AG04450 (cell line): ENCODE results near the gene SCUBE3. TPM values are rescaled to one million over a fixed set of nuclear protein-coding genes. Genes with fewer than 3 reads are reported as not detected.

ENCODE experiments used
- CTCF ChIA-PET: fragments of 300-600, 350-600 bp; formaldehyde crosslinking; extraction: SDS; loops from one replicate; lab custom pipeline; 2022; ENCODE audit warnings: antibody characterized with exemption, inconsistent platforms; lab: Charles Lee
- POLR2A ChIA-PET: fragments of 350-600 bp; formaldehyde crosslinking; extraction: SDS; loops from one replicate; lab custom pipeline; 2021; ENCODE audit warnings: antibody characterized with exemption, inconsistent platforms; lab: Yijun Ruan, JAX
- DNase-seq: peaks from one replicate; pipeline ENCODE4 v3.0.0-alpha.2; 2011; ENCODE audit warnings: low read depth, low spot score
- H3K27ac ChIP-seq: one replicate; pipeline ENCODE4 v1.5.1; 2012; ENCODE audit warnings: low read depth, low read length, control low read depth
- H3K27me3 ChIP-seq: one replicate; pipeline ENCODE4 v1.6.0; 2012; ENCODE audit warnings: low read length; ENCODE audit not compliant: control insufficient read depth, insufficient read depth
- H3K4me3 ChIP-seq: 2 replicates; pipeline ENCODE4 v1.5.1; 2011; ENCODE audit warnings: mild to moderate bottlenecking, low read depth, low read length, control low read depth
- H3K9me3 ChIP-seq: 2 replicates; pipeline ENCODE4 v1.5.1; 2012; ENCODE audit warnings: low read length; ENCODE audit not compliant: control insufficient read depth, insufficient read depth
- polyA plus RNA-seq: library from polyadenylated mRNA; depleted of rRNA; stranded (reverse); fragments of >200 nt; gene quantifications from 2 replicates; pipeline ENCODE4 v1.2.3, GENCODE V29; 2011
- TF ChIP-seq, protein P1 (sequence below): IDR thresholded peaks from 2 replicates; pipeline ENCODE4 v1.5.1; 2011; ENCODE audit warnings: low read depth, low read length, control low read depth, inconsistent platforms

SCUBE3 gene
- polyA plus RNA-seq, 1 experiment: 6.7 TPM

- CTCF ChIA-PET: no interaction called here
- POLR2A ChIA-PET: interaction anchor here (1.3 kb wide), 1 partner anchor 12 kb away, joined by 3 read pairs; no protein-coding TSS in a partner anchor
- Histone ChIP-seq H3K27ac (no peak overlapping the region), H3K4me3 (no peak overlapping the region), H3K9me3 (no peaks in the 10 kb centered on the region), H3K27me3 (no peaks in the 10 kb centered on the region)
- TF ChIP-seq, protein P1, sequence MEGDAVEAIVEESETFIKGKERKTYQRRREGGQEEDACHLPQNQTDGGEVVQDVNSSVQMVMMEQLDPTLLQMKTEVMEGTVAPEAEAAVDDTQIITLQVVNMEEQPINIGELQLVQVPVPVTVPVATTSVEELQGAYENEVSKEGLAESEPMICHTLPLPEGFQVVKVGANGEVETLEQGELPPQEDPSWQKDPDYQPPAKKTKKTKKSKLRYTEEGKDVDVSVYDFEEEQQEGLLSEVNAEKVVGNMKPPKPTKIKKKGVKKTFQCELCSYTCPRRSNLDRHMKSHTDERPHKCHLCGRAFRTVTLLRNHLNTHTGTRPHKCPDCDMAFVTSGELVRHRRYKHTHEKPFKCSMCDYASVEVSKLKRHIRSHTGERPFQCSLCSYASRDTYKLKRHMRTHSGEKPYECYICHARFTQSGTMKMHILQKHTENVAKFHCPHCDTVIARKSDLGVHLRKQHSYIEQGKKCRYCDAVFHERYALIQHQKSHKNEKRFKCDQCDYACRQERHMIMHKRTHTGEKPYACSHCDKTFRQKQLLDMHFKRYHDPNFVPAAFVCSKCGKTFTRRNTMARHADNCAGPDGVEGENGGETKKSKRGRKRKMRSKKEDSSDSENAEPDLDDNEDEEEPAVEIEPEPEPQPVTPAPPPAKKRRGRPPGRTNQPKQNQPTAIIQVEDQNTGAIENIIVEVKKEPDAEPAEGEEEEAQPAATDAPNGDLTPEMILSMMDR: no peak
- DNase-seq: no peak
Measured at GRCh38 chr6:35275744-35276260, 62.0 kb downstream of the SCUBE3 start.

- DNase-seq: no peak
- ChIA-PET POLR2A (interaction anchor here (0.6 to 1.3 kb wide), 2 partner anchors 16 to 19 kb away, joined by 3 read pairs; partner anchors contain the start of gene ZNF76), CTCF (no interaction called here)
- Histone ChIP-seq H3K4me3 (no peak overlapping the region), H3K27ac (no peak overlapping the region), H3K9me3 (no peaks in the 10 kb centered on the region), H3K27me3 (no peaks in the 10 kb centered on the region)
- TF ChIP-seq, protein P1: no peak
Measured at GRCh38 chr6:35278708-35279107, 65.0 kb downstream of the SCUBE3 start.

DNA sequence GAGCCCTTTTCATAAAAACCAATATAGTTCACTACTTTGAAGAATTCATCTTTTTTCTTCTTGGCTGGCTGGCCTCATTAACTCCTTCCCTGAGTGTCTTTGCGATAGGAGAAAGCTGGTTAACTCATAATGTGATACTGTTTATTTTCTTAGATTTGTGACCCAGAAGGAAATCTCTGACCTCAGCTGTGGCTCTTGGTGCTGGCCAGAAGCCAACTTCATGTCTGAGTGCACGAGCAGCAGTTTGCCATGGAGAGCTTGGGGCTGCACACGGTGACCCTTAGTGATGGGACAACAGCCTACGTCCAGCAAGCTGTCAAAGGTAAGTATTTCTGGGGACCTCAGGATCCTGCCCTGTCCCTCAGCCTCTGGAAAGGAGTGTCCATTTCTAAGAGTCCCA lies 67.1 kb downstream of the SCUBE3 start:
- Histone ChIP-seq H3K27ac (no peak overlapping the region), H3K9me3 (no peaks in the 10 kb centered on the region), H3K27me3 (no peaks in the 10 kb centered on the region), H3K4me3 (no peak overlapping the region)
- DNase-seq: no peak
- CTCF ChIA-PET: no interaction called here
- POLR2A ChIA-PET: interaction anchor here (1.0 kb wide), 1 partner anchor 22 kb away, joined by 3 read pairs; the partner anchor contains the start of gene ZNF76
- TF ChIP-seq, protein P1: no peak

GRCh38 chr6:35282472-35282871 lies 68.7 kb downstream of the SCUBE3 start:
- Histone ChIP-seq H3K9me3 (no peaks in the 10 kb centered on the region), H3K27me3 (no peaks in the 10 kb centered on the region), H3K27ac (no peak overlapping the region), H3K4me3 (no peak overlapping the region)
- ChIA-PET CTCF (interaction anchor here (0.6 to 0.8 kb wide), 2 partner anchors 46 to 1118 kb away, joined by 3 to 5 read pairs; no protein-coding TSS in a partner anchor), POLR2A (no interaction called here)
- TF ChIP-seq, protein P1: no peak
- DNase-seq: no peak

GRCh38 chr6:35283361-35283760 lies 69.6 kb downstream of the SCUBE3 start:
- CTCF ChIA-PET: interaction anchor here (0.8 kb wide), 1 partner anchor 45 kb away, joined by 5 read pairs; no protein-coding TSS in a partner anchor

More at GRCh38 chr6:35283361-35283760, 69.6 kb downstream of the SCUBE3 start:
- Histone ChIP-seq H3K9me3 (no peaks in the 10 kb centered on the region), H3K27ac (no peak overlapping the region), H3K4me3 (no peak overlapping the region), H3K27me3 (no peaks in the 10 kb centered on the region)
- no peak for DNase-seq
- TF ChIP-seq, protein P1: no peak
- POLR2A ChIA-PET: no interaction called here
